Tibial nerve (tissue), 4 donors: ENCODE measurements around the gene CNTN6. TPM values are rescaled to one million over a fixed set of nuclear protein-coding genes. Genes with fewer than 3 reads are reported as not detected.

Experiments used
- DNase-seq, 2 donors: peaks; one replicate each; pipeline ENCODE4 v3.0.0-alpha.2; 2019; ENCODE audit warnings: low spot score in 2 of 2
- H3K27ac ChIP-seq, 4 donors: fragments of 200-600 bp; sonication (generic) in 3 of 4; one replicate each; pipeline ENCODE4 v1.5.1; 2017 to 2019; ENCODE audit warnings: mild to moderate bottlenecking in 1 of 4
- H3K27me3 ChIP-seq, 2 donors: fragments of 200-600 bp; sonication (generic) in 1 of 2; one replicate each; pipeline versions ENCODE4 v1.5.1 to v1.6.0; 2017 to 2019
- H3K36me3 ChIP-seq, 3 donors: fragments of 200-600 bp; sonication (generic); one replicate each; pipeline ENCODE4 v1.5.1; 2018 to 2019
- H3K4me1 ChIP-seq, 4 donors: fragments of 200-600 bp; sonication (generic) in 3 of 4; one replicate each; pipeline ENCODE4 v1.5.1; 2017 to 2019
- H3K4me3 ChIP-seq, 4 donors: fragments of 200-600 bp; sonication (generic) in 3 of 4; one replicate each; pipeline ENCODE4 v1.5.1; 2017 to 2019; ENCODE audit warnings: mild to moderate bottlenecking in 1 of 4, moderate library complexity in 1 of 4
- H3K9me3 ChIP-seq, 4 donors: fragments of 200-600 bp; sonication (generic) in 3 of 4; one replicate each; pipeline ENCODE4 v1.5.1; 2017 to 2019
- EP300 ChIP-seq, 2 donors: sonication (generic); formaldehyde crosslinking; IDR thresholded peaks; one replicate each; pipeline ENCODE4 v1.6.1; 2017; ENCODE audit warnings: antibody characterized with exemption in 2 of 2, mild to moderate bottlenecking in 1 of 2
- POLR2A ChIP-seq, 2 donors: fragments of 450-650 bp; IDR thresholded peaks; one replicate each; pipeline ENCODE4 v1.6.1; 2017; ENCODE audit warnings: antibody characterized with exemption in 2 of 2, mild to moderate bottlenecking in 2 of 2, moderate library complexity in 2 of 2
- WGBS, 2 donors: methylation state at CpG; one replicate each; pipeline ENCODE4 v1.1.5; 2018; 5-methylcytosine and 5-hydroxymethylcytosine counted together
- total RNA-seq, 4 donors: library from RNA; depleted of rRNA; stranded (reverse); fragments of >200 nt; gene quantifications; one replicate each; pipeline ENCODE4 v1.1.0, GENCODE V29; 2016
- TF ChIP-seq, protein P1 (sequence below), 5 experiments: fragments of 200-600 bp in 3 of 5; fragments of 450-650 bp in 2 of 5; sonication (generic) in 3 of 5; IDR thresholded peaks; one replicate each; pipeline ENCODE4 v1.5.1; 2016 to 2019; ENCODE audit warnings: antibody characterized with exemption in 5 of 5, mild to moderate bottlenecking in 3 of 5, moderate library complexity in 2 of 5

The CNTN6 gene
- total RNA-seq, 4 donors from 2014 or later: 0.20 TPM; not detected in 3

DNA sequence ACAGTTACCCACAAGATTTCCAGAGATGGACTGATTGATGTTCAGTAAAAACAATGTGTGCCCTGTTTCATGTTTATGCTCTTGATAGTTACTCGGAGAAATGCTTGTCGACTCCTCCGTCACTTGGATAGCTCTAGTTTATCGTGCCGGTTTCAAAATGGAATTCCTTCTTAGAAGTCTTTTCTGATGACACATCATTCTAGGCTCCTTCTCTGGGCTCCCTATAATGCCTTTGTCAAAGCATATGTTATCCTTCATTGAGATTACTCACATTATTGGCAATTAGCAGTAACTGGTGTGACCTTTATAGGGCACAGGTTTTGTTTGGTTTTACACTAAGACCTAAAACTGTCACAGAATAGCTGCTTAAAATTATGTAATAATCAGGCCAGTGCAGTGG lies 201.8 kb downstream of the CNTN6 start:
- TF ChIP-seq EP300 (IDR thresholded peaks at IDR 0.05): no peak
- TF ChIP-seq POLR2A (IDR thresholded peaks at IDR 0.05): no peak
- TF ChIP-seq, protein P1, sequence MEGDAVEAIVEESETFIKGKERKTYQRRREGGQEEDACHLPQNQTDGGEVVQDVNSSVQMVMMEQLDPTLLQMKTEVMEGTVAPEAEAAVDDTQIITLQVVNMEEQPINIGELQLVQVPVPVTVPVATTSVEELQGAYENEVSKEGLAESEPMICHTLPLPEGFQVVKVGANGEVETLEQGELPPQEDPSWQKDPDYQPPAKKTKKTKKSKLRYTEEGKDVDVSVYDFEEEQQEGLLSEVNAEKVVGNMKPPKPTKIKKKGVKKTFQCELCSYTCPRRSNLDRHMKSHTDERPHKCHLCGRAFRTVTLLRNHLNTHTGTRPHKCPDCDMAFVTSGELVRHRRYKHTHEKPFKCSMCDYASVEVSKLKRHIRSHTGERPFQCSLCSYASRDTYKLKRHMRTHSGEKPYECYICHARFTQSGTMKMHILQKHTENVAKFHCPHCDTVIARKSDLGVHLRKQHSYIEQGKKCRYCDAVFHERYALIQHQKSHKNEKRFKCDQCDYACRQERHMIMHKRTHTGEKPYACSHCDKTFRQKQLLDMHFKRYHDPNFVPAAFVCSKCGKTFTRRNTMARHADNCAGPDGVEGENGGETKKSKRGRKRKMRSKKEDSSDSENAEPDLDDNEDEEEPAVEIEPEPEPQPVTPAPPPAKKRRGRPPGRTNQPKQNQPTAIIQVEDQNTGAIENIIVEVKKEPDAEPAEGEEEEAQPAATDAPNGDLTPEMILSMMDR (IDR thresholded peaks at IDR 0.05): no peak
- Histone ChIP-seq H3K27ac (no peak overlapping the region), H3K27me3 (no peaks in the 10 kb centered on the region), H3K9me3 (no peaks in the 10 kb centered on the region), H3K36me3 (no peaks in the 10 kb centered on the region), H3K4me1 (no peaks in the 10 kb centered on the region), H3K4me3 (no peak overlapping the region)
- 47 to 60% methylated on average over 5 of the region's 5 CpGs for WGBS, 2 donors
- no peak for DNase-seq

GRCh38 chr3:1318296-1319005 lies 225.6 kb downstream of the CNTN6 start:
- no peak overlapping the region for H3K4me3 ChIP-seq
- 69 to 81% methylated on average over 6 of the region's 6 CpGs for WGBS, 2 donors
- H3K27me3 ChIP-seq: no peaks in the 10 kb centered on the region
- H3K9me3 ChIP-seq: no peaks in the 10 kb centered on the region
- TF ChIP-seq, protein P1 (IDR thresholded peaks at IDR 0.05): no peak
- TF ChIP-seq POLR2A (IDR thresholded peaks at IDR 0.05) (no peak), EP300 (IDR thresholded peaks at IDR 0.05) (no peak)
- H3K4me1 ChIP-seq: no peaks in the 10 kb centered on the region
- H3K27ac ChIP-seq: no peak overlapping the region
- H3K36me3 ChIP-seq: no peaks in the 10 kb centered on the region
- DNase-seq: no peak

DNA sequence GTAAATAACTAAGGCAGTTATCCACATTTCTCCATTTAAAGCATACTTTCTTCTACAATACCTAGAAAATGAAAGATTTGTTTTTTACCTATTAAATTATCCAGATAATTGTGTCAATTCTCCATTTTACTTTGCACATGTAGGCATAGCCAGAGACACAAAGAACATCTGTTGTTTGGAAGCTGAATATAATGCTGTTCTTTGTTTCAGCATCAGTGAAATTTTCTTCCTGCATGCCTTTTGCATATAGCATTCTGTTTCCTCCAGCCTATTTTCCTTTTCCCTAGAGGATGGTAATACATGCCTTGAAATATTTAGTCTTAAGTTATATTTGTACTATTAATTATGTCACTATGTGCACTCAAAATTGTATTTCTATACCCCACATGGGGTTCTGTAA lies 233.7 kb downstream of the CNTN6 start:
- no peak for DNase-seq
- no peak overlapping the region for H3K4me3 ChIP-seq
- TF ChIP-seq EP300 (IDR thresholded peaks at IDR 0.05) (no peak), POLR2A (IDR thresholded peaks at IDR 0.05) (no peak)
- TF ChIP-seq, protein P1 (IDR thresholded peaks at IDR 0.05): no peak
- no peak overlapping the region for H3K27ac ChIP-seq
- H3K4me1 ChIP-seq: no peaks in the 10 kb centered on the region
- H3K36me3 ChIP-seq: no peaks in the 10 kb centered on the region
- H3K27me3 ChIP-seq: no peaks in the 10 kb centered on the region
- no peaks in the 10 kb centered on the region for H3K9me3 ChIP-seq

GRCh38 chr3:1330107-1330506 lies 237.3 kb downstream of the CNTN6 start:
- no peaks in the 10 kb centered on the region for H3K4me1 ChIP-seq
- WGBS, 2 donors: 69 to 75% methylated on average over 2 of the region's 2 CpGs
- TF ChIP-seq, protein P1 (IDR thresholded peaks at IDR 0.05): no peak
- no peak for TF ChIP-seq EP300 (IDR thresholded peaks at IDR 0.05)
- no peak for TF ChIP-seq POLR2A (IDR thresholded peaks at IDR 0.05)
- H3K9me3 ChIP-seq: no peaks in the 10 kb centered on the region
- H3K27me3 ChIP-seq: no peaks in the 10 kb centered on the region
- DNase-seq: no peak
- no peaks in the 10 kb centered on the region for H3K36me3 ChIP-seq
- H3K4me3 ChIP-seq: no peak overlapping the region
- no peak overlapping the region for H3K27ac ChIP-seq

DNA sequence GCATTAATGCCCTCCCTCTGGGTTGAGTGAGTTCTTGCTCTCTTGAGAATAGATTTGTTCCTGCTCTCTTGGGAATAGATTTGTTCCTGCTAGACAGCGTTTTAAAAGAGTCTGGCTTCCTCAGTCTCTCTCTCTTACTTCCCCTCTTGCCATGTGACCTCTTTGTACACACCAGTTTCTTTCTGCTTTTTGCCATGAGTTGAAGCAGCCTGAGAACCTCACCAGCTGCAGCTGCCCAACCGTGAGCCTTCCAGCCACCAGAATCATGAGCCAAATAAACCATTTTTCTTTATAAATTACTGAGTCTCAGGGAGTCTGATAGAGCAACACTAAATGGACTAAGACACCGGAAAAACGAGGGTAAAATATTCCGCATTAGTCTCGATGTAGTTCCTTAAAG lies 253.6 kb downstream of the CNTN6 start:
- Histone ChIP-seq H3K9me3 (no peaks in the 10 kb centered on the region), H3K4me1 (no peaks in the 10 kb centered on the region), H3K36me3 (no peaks in the 10 kb centered on the region), H3K27me3 (no peaks in the 10 kb centered on the region), H3K4me3 (no peak overlapping the region), H3K27ac (no peak overlapping the region)
- DNase-seq: no peak
- TF ChIP-seq, protein P1 (IDR thresholded peaks at IDR 0.05): no peak
- no peak for TF ChIP-seq POLR2A (IDR thresholded peaks at IDR 0.05)
- TF ChIP-seq EP300 (IDR thresholded peaks at IDR 0.05): no peak
- 83 to 86% methylated on average over 6 of the region's 6 CpGs for WGBS, 2 donors
